Stomach (tissue), 9 donors: Measurements from ENCODE around the gene MTCL1. TPM values are rescaled to one million over a fixed set of nuclear protein-coding genes. Genes with fewer than 3 reads are reported as not detected.

ENCODE experiments used
- DNase-seq, 2 donors: peaks; one replicate each; pipeline versions ENCODE4 v3.0.0 to v3.0.0-alpha.2; 2013 to 2019
- H3K27ac ChIP-seq, 5 donors: fragments of 200-600 bp in 4 of 5; sonication (generic) in 4 of 5; one replicate each; pipeline ENCODE4 v1.5.1; 2013 to 2019; ENCODE audit warnings: mild to moderate bottlenecking in 1 of 5, moderate library complexity in 1 of 5
- H3K27me3 ChIP-seq, 3 donors: fragments of 200-600 bp; sonication (generic); one replicate each; pipeline ENCODE4 v1.5.1; 2017 to 2019; ENCODE audit warnings: mixed run types in 1 of 3
- H3K36me3 ChIP-seq, 4 donors: fragments of 200-600 bp; sonication (generic); 1 replicate in 3 of 4; 2 replicates in 1 of 4; pipeline ENCODE4 v1.5.1; 2016 to 2019
- H3K4me1 ChIP-seq, 4 donors: fragments of 200-600 bp; sonication (generic); one replicate each; pipeline ENCODE4 v1.5.1; 2016 to 2019
- H3K4me3 ChIP-seq, 4 donors: fragments of 200-600 bp; sonication (generic) in 3 of 4; one replicate each; pipeline ENCODE4 v1.5.1; 2016 to 2019; ENCODE audit warnings: mild to moderate bottlenecking in 1 of 4
- H3K9me3 ChIP-seq, 4 donors: fragments of 200-600 bp; sonication (generic); one replicate each; pipeline ENCODE4 v1.5.1; 2016 to 2019
- EP300 ChIP-seq: sonication (generic); formaldehyde crosslinking; IDR thresholded peaks from one replicate; pipeline ENCODE4 v1.6.1; 2017; ENCODE audit warnings: antibody characterized with exemption
- POLR2A ChIP-seq, 4 donors: fragments of 450-650 bp; IDR thresholded peaks; one replicate each; pipeline ENCODE4 v1.6.1; 2016; ENCODE audit warnings: antibody characterized with exemption in 4 of 4, control low read depth in 2 of 4, mild to moderate bottlenecking in 1 of 4, moderate library complexity in 1 of 4
- POLR2AphosphoS5 ChIP-seq, 3 donors: sonication (generic); formaldehyde crosslinking; IDR thresholded peaks; one replicate each; pipeline ENCODE4 v1.6.1; 2016; ENCODE audit warnings: antibody characterized with exemption in 3 of 3
- WGBS, 5 donors: extraction: QIAGEN DNeasy Blood & Tissue Kit in 3 of 5; methylation state at CpG; one replicate each; pipeline versions ENCODE4 v1.1.5 to v1.1.7; 2013 to 2018; 5-methylcytosine and 5-hydroxymethylcytosine counted together
- intact Hi-C: fragments of 100-400 bp; cut with DNase I; formaldehyde crosslinking; loops from one replicate; pipeline ENCODE4 v1.15.1; 2023; ENCODE audit warnings: low total_unique reads
- polyA plus RNA-seq, 3 donors: library from polyadenylated mRNA; stranded (reverse); fragments of 200-250 nt; gene quantifications; one replicate each; pipeline ENCODE4 v1.2.3, GENCODE V29; 2013
- total RNA-seq, 5 donors: library from RNA; depleted of rRNA; stranded (reverse); fragments of >200 nt; gene quantifications; one replicate each; pipeline versions ENCODE4 v1.1.0 to v1.2.3, GENCODE V29; 2014 to 2016
- TF ChIP-seq, protein P1 (sequence below), 7 experiments: fragments of 450-650 bp in 4 of 7; fragments of 200-600 bp in 3 of 7; sonication (generic) in 3 of 7; IDR thresholded peaks; one replicate each; pipeline ENCODE4 v1.5.1; 2016 to 2019; ENCODE audit warnings: antibody characterized with exemption in 7 of 7, control low read depth in 2 of 7, mild to moderate bottlenecking in 1 of 7
- donor health status: healthy with polysubstance abuse.
- donor health status: Bipolar disorder and iron deficiency.
- donor health status: healthy.

Gene MTCL1
- total and polyA plus RNA-seq, 8 donors: 2.3 to 225 (median 20.5) TPM

DNA sequence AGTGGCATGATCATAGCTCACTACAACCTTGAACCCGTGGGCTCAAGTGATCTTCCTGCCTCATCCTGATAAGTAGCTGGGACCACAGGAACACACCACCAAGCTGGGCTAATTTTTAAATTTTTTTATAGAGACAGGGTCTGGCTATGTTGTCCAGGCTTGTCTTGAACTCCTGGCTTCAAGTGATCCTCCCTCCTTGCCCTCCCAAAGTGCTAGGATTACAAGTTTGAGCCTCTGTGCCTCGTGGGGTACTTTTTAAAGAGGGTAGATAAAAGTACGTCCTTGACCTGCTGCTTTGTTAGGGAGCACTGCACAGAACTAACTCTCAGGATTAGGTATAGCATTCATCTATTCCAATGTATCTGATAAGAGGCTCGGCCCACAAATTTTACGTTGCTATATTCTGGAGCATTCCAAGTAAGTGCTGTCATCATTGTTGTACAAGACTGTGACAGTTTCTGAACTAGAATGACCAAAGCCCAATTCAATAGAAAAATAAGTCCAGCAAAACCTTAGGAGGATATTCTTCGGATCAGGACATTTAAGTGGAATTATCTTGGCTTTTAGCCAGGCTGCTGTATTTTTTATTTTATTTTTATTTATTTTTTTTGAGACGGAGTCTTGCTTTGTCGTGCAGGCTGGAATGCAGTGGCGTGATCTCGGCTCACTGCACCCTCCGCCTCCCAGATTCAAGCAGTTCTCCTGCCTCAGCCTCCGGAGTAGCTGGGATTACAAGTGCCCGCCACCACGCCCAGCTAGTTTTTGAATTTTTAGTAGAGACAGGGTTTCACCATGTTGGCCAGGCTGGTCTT lies 4.1 kb downstream of the MTCL1 start:
- Histone ChIP-seq H3K27ac (peak overlapping the region in 3 of 5 donors; percentile 14 to 95 (median 39)), H3K9me3 (no peaks in the 10 kb centered on the region), H3K27me3 (peaks cover 0 to 19% (median 10%) of the 10 kb centered on the region in 3 donors), H3K36me3 (no peaks in the 10 kb centered on the region), H3K4me1 (peaks cover 12 to 41% (median 25%) of the 10 kb centered on the region in 4 donors), H3K4me3 (peak overlapping the region in 1 of 4 donors; percentile 91)
- WGBS, 5 donors: 66 to 78% (median 71%) methylated on average over 14 of the region's 14 CpGs
- intact Hi-C loops: no loop called here
- TF ChIP-seq POLR2AphosphoS5 (IDR thresholded peaks at IDR 0.05): no peak
- TF ChIP-seq EP300: no peak
- TF ChIP-seq, protein P1, sequence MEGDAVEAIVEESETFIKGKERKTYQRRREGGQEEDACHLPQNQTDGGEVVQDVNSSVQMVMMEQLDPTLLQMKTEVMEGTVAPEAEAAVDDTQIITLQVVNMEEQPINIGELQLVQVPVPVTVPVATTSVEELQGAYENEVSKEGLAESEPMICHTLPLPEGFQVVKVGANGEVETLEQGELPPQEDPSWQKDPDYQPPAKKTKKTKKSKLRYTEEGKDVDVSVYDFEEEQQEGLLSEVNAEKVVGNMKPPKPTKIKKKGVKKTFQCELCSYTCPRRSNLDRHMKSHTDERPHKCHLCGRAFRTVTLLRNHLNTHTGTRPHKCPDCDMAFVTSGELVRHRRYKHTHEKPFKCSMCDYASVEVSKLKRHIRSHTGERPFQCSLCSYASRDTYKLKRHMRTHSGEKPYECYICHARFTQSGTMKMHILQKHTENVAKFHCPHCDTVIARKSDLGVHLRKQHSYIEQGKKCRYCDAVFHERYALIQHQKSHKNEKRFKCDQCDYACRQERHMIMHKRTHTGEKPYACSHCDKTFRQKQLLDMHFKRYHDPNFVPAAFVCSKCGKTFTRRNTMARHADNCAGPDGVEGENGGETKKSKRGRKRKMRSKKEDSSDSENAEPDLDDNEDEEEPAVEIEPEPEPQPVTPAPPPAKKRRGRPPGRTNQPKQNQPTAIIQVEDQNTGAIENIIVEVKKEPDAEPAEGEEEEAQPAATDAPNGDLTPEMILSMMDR (IDR thresholded peaks at IDR 0.05): no peak
- TF ChIP-seq POLR2A (IDR thresholded peaks at IDR 0.05): no peak
- DNase-seq: no peak

- Histone ChIP-seq H3K36me3 (no peaks in the 10 kb centered on the region), H3K4me3 (no peak overlapping the region), H3K9me3 (no peaks in the 10 kb centered on the region), H3K27me3 (peaks cover 0 to 9% (median 2%) of the 10 kb centered on the region in 3 donors), H3K27ac (peak overlapping the region in 1 of 5 donors; percentile 69), H3K4me1 (peaks cover 6 to 35% (median 17%) of the 10 kb centered on the region in 4 donors)
- 58 to 86% (median 77%) methylated on average over 5 of the region's 5 CpGs for WGBS, 5 donors
- DNase-seq: no peak
- TF ChIP-seq, protein P1 (IDR thresholded peaks at IDR 0.05): no peak
- intact Hi-C loops: no loop called here
These were observed 6.4 kb downstream of the MTCL1 start for GRCh38 chr18:8711736-8712135.

- intact Hi-C loops: no loop called here
- 60 to 76% (median 64%) methylated on average over 8 of the region's 8 CpGs for WGBS, 5 donors
- Histone ChIP-seq H3K27me3 (no peaks in the 10 kb centered on the region), H3K4me3 (no peak overlapping the region), H3K4me1 (peaks cover 0 to 35% (median 17%) of the 10 kb centered on the region in 4 donors), H3K27ac (peak overlapping the region in 1 of 5 donors; percentile 66), H3K36me3 (no peaks in the 10 kb centered on the region), H3K9me3 (no peaks in the 10 kb centered on the region)
- no peak for TF ChIP-seq POLR2AphosphoS5 (IDR thresholded peaks at IDR 0.05)
- TF ChIP-seq, protein P1 (IDR thresholded peaks at IDR 0.05): no peak
- TF ChIP-seq EP300: no peak
- no peak for TF ChIP-seq POLR2A (IDR thresholded peaks at IDR 0.05)
- no peak for DNase-seq
These were observed 8.3 kb downstream of the MTCL1 start for GRCh38 chr18:8713691-8714090.

GRCh38 chr18:8715599-8715998 lies 10.2 kb downstream of the MTCL1 start:
- intact Hi-C loops: no loop called here

More at GRCh38 chr18:8715599-8715998, 10.2 kb downstream of the MTCL1 start:
- peaks cover 0 to 10% (median 4%) of the 10 kb centered on the region in 4 donors for H3K36me3 ChIP-seq
- DNase-seq: no peak
- H3K4me3 ChIP-seq: no peak overlapping the region
- no peak overlapping the region for H3K27ac ChIP-seq
- H3K9me3 ChIP-seq: no peaks in the 10 kb centered on the region
- H3K4me1 ChIP-seq: peaks cover 0 to 33% (median 15%) of the 10 kb centered on the region in 4 donors
- H3K27me3 ChIP-seq: no peaks in the 10 kb centered on the region
- no peak for TF ChIP-seq POLR2AphosphoS5 (IDR thresholded peaks at IDR 0.05)
- TF ChIP-seq, protein P1 (IDR thresholded peaks at IDR 0.05): no peak
- no peak for TF ChIP-seq POLR2A (IDR thresholded peaks at IDR 0.05)
- TF ChIP-seq EP300: no peak
- WGBS, 5 donors: 77 to 92% (median 86%) methylated on average over 4 of the region's 4 CpGs
